D721Med (cell line): ENCODE results near the gene DOCK11.
A peak's percentile ranks its signal among the peaks of the same experiment; 100 is the strongest.

Experiments
- DNase-seq: peaks from one replicate; pipeline ENCODE4 v3.0.0; 2011; ENCODE audit warnings: low spot score; ENCODE audit not compliant: insufficient read length
- FAIRE-seq: peaks from 2 replicates; lab custom pipeline; 2011; peaks lifted over from hg19 to GRCh38; lab: Jason Lieb, UNC
- TF ChIP-seq, protein P1 (sequence below): IDR thresholded peaks from 2 replicates; pipeline ENCODE4 v1.5.1; 2012; ENCODE audit warnings: mild to moderate bottlenecking, control low read depth; ENCODE audit not compliant: insufficient read depth; ENCODE audit errors: missing control alignments

DOCK11 gene

DNA sequence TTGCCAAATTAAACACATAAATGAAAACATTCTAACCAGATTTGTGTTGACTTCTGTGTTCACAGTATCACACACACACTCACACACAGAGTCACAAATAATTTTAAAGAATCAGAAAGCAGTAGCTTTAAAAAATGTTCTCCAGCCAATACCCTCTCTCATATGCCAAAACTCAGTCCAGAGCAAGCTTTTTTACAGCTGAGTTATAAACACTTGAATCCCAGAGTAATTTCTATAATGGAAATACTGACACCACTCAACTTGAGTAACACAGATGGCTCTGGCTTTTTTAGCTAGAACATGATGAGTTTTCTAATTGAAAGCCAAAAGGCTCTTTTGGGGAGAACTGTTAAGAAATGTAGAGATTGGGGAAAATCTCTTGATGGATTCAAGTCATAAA, 100.8 kb downstream of the DOCK11 start:
- FAIRE-seq (no peak), DNase-seq (no peak)
- TF ChIP-seq, protein P1, sequence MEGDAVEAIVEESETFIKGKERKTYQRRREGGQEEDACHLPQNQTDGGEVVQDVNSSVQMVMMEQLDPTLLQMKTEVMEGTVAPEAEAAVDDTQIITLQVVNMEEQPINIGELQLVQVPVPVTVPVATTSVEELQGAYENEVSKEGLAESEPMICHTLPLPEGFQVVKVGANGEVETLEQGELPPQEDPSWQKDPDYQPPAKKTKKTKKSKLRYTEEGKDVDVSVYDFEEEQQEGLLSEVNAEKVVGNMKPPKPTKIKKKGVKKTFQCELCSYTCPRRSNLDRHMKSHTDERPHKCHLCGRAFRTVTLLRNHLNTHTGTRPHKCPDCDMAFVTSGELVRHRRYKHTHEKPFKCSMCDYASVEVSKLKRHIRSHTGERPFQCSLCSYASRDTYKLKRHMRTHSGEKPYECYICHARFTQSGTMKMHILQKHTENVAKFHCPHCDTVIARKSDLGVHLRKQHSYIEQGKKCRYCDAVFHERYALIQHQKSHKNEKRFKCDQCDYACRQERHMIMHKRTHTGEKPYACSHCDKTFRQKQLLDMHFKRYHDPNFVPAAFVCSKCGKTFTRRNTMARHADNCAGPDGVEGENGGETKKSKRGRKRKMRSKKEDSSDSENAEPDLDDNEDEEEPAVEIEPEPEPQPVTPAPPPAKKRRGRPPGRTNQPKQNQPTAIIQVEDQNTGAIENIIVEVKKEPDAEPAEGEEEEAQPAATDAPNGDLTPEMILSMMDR: no peak

DNA sequence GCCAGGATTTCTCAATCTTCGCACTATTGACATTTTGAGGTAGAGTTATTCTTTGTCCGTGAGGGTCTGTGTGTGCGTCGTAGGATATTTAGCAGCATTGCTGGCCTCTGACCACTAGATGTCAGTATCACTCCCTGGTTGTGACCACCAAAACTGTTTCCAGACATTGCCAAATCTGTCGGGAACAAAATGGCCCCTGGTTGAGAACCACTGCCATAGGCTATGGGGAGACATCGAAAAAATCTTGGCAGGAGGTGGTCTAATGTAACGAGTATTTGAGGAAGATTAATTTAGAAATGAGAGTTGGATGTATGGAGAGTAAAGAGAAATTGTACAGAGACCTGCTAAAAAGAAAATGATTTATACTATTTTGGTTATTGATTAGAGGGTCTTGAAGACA, 108.4 kb downstream of the DOCK11 start:
- peak; percentile 46 for FAIRE-seq
- TF ChIP-seq, protein P1: peak; percentile 51
- no peak for DNase-seq

DNA sequence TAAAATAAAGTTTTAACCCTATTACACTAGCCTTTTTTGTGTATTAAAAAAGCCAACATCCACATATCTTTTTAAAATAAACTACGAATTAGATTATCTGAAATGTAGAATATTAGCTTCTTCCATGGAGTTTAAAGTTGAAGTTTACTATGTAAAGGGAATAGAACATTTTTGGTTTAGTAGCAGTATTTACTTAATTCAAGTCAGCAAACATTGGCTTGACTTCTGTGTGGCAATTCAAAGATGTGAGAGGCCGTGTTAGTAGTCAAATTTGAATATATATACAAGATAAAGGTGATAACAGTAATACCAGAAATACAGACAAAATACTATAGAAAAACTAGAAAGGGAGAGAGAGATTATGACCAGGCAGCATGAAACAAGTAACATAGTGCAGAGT, 116.7 kb downstream of the DOCK11 start:
- no peak for FAIRE-seq
- DNase-seq: no peak
- TF ChIP-seq, protein P1: no peak

DNA sequence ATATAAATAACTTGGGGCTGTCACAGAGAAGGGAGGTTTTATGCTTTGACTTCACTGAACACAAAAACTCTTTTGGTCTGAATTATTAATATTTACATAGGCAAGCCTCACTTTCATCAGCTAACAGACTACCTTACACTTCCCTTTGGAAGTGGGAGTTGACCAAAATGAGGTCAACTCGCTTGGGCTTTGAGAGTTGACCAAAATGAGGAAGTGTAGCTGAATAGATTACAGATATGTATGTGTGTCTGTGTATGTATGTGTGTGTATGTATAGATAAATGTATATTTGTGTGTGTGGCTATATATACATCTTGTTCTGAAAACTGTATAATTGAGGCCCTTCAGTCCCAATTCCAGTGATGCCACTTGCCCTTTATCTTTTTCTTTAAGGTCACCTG, 118.5 kb downstream of the DOCK11 start:
- FAIRE-seq (no peak), DNase-seq (no peak)
- TF ChIP-seq, protein P1: no peak

DNA sequence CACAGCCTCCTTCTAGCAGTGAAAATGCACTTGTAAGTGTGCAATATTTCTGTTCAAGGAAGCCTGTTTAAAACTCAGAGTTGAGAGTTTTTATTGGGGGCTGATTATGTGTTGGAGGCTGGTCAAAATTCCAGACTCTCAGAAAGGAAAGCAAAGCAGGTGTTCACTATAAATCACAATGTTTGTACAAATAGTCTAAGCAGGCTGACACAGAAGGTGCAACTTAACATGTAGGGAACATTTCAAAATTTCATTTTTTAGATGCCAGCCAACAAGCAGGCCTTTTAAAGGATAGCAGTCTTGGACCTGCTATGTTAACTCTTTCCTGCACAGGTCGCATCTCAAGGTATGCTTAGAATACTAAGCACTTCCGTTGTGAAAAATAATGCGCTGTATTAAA, 119.5 kb downstream of the DOCK11 start:
- TF ChIP-seq, protein P1: no peak
- no peak for DNase-seq
- no peak for FAIRE-seq

DNA sequence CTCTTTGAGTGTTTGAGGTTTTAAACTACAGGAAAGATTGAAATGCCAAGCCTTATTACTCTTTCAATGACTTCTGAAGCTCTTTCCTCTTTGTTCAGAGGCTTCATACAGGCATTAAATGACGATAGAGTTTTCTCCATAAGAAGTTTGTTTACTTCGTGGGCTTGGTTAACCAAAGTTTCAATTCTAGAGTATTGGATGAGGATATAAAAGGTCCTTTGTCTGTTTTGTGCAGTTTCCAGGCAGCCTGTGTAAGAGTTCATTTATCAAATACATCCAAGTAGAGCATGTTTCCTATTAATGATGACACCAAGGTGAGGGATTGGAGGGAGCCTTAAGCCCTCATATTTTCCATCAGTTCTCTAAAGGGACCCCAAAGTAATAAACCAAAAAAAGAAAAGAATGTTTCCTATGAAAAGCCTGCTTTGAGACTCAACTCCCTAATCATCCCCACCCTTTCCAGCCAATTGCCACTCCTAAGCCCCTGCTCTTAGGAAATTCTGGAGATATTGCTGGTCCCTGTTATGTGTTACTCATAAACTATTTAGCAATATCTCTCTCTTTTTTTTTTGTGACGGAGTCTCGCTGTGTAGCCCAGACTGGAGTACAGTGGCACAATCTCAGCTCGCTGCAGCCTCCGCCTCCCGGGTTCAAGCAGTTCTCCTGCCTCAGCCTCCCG, 125.6 kb downstream of the DOCK11 start:
- no peak for DNase-seq
- no peak for FAIRE-seq
- TF ChIP-seq, protein P1: no peak

DNA sequence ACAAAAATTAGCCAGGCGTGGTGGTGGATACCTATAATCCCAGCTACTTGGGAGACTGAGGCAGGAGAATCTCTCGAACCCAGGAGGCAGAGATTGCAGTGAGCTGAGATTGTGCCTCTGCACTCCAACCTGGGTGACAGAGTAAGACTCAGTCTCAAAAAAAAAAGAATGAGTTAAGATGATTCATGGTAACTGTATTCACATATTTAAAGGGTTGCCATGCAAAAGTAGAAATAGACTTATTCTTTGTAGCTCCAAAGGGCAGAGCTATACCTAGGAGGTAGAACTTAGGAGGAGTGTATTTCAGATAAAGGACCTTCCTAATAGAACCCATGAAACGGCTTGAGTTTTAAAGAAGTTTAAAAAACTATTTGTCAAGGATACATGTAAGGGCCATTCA, 127.4 kb downstream of the DOCK11 start:
- FAIRE-seq (no peak), DNase-seq (no peak)
- TF ChIP-seq, protein P1: no peak
